Tibial nerve (tissue), 4 donors: Measurements from ENCODE around the gene TRERF1. TPM values are rescaled to one million over a fixed set of nuclear protein-coding genes. Genes with fewer than 3 reads are reported as not detected.

ENCODE experiments used
- DNase-seq, 2 donors: peaks; one replicate each; pipeline ENCODE4 v3.0.0-alpha.2; 2019; ENCODE audit warnings: low spot score in 2 of 2
- H3K27ac ChIP-seq, 4 donors: fragments of 200-600 bp; sonication (generic) in 3 of 4; one replicate each; pipeline ENCODE4 v1.5.1; 2017 to 2019; ENCODE audit warnings: mild to moderate bottlenecking in 1 of 4
- H3K27me3 ChIP-seq, 2 donors: fragments of 200-600 bp; sonication (generic) in 1 of 2; one replicate each; pipeline versions ENCODE4 v1.5.1 to v1.6.0; 2017 to 2019
- H3K36me3 ChIP-seq, 3 donors: fragments of 200-600 bp; sonication (generic); one replicate each; pipeline ENCODE4 v1.5.1; 2018 to 2019
- H3K4me1 ChIP-seq, 4 donors: fragments of 200-600 bp; sonication (generic) in 3 of 4; one replicate each; pipeline ENCODE4 v1.5.1; 2017 to 2019
- H3K4me3 ChIP-seq, 4 donors: fragments of 200-600 bp; sonication (generic) in 3 of 4; one replicate each; pipeline ENCODE4 v1.5.1; 2017 to 2019; ENCODE audit warnings: mild to moderate bottlenecking in 1 of 4, moderate library complexity in 1 of 4
- H3K9me3 ChIP-seq, 4 donors: fragments of 200-600 bp; sonication (generic) in 3 of 4; one replicate each; pipeline ENCODE4 v1.5.1; 2017 to 2019
- EP300 ChIP-seq, 2 donors: sonication (generic); formaldehyde crosslinking; IDR thresholded peaks; one replicate each; pipeline ENCODE4 v1.6.1; 2017; ENCODE audit warnings: antibody characterized with exemption in 2 of 2, mild to moderate bottlenecking in 1 of 2
- POLR2A ChIP-seq, 2 donors: fragments of 450-650 bp; IDR thresholded peaks; one replicate each; pipeline ENCODE4 v1.6.1; 2017; ENCODE audit warnings: antibody characterized with exemption in 2 of 2, mild to moderate bottlenecking in 2 of 2, moderate library complexity in 2 of 2
- WGBS, 2 donors: methylation state at CpG; one replicate each; pipeline ENCODE4 v1.1.5; 2018; 5-methylcytosine and 5-hydroxymethylcytosine counted together
- total RNA-seq, 4 donors: library from RNA; depleted of rRNA; stranded (reverse); fragments of >200 nt; gene quantifications; one replicate each; pipeline ENCODE4 v1.1.0, GENCODE V29; 2016
- TF ChIP-seq, protein P1 (sequence below), 5 experiments: fragments of 200-600 bp in 3 of 5; fragments of 450-650 bp in 2 of 5; sonication (generic) in 3 of 5; IDR thresholded peaks; one replicate each; pipeline ENCODE4 v1.5.1; 2016 to 2019; ENCODE audit warnings: antibody characterized with exemption in 5 of 5, mild to moderate bottlenecking in 3 of 5, moderate library complexity in 2 of 5

The TRERF1 gene
- total RNA-seq, 4 donors from 2014 or later: 4.2 to 7.2 (median 4.9) TPM

DNA sequence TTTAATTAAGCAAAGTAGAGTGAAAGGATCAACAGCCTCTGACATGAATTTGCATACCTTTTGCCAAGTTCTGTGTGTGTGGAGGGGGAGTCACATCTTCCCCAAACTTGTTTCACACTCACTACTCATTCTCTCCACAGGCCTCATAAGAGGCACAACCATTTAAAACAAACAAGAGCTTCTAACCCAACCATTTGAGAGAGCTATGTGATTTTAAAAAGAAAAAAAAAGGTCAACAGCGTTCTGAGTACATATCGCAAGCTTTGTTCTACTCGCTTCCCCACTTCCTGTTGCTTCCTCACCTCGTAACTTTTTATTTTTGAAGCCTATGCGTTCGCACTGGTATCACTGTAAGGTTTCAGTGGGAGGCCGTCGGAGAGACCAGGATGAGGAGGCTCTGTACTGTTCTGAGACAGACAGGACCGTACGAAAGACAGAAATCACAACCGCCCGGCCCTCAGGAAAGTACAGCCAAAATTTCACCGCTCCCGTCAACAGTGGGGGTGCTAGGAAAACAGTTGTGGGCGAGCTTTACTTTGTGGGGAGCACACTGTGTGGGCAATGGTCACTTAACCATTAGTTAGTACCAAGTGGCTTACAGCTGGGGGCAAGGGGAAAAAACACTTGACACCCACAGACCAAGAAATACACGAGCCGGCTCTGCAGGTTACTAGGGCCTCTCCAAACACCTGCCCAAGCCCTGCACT is 61.3 kb downstream of the TRERF1 start:
- 82 to 83% methylated on average over 17 of the region's 17 CpGs for WGBS, 2 donors
- no peak for DNase-seq
- Histone ChIP-seq H3K9me3 (no peaks in the 10 kb centered on the region), H3K27me3 (no peaks in the 10 kb centered on the region), H3K4me1 (peaks cover 0 to 15% (median 2%) of the 10 kb centered on the region in 4 donors), H3K27ac (peak overlapping the region in 1 of 4 donors; percentile 52), H3K36me3 (no peaks in the 10 kb centered on the region), H3K4me3 (no peak overlapping the region)
- TF ChIP-seq, protein P1, sequence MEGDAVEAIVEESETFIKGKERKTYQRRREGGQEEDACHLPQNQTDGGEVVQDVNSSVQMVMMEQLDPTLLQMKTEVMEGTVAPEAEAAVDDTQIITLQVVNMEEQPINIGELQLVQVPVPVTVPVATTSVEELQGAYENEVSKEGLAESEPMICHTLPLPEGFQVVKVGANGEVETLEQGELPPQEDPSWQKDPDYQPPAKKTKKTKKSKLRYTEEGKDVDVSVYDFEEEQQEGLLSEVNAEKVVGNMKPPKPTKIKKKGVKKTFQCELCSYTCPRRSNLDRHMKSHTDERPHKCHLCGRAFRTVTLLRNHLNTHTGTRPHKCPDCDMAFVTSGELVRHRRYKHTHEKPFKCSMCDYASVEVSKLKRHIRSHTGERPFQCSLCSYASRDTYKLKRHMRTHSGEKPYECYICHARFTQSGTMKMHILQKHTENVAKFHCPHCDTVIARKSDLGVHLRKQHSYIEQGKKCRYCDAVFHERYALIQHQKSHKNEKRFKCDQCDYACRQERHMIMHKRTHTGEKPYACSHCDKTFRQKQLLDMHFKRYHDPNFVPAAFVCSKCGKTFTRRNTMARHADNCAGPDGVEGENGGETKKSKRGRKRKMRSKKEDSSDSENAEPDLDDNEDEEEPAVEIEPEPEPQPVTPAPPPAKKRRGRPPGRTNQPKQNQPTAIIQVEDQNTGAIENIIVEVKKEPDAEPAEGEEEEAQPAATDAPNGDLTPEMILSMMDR (IDR thresholded peaks at IDR 0.05): no peak
- TF ChIP-seq POLR2A (IDR thresholded peaks at IDR 0.05): no peak
- TF ChIP-seq EP300 (IDR thresholded peaks at IDR 0.05): no peak

DNA sequence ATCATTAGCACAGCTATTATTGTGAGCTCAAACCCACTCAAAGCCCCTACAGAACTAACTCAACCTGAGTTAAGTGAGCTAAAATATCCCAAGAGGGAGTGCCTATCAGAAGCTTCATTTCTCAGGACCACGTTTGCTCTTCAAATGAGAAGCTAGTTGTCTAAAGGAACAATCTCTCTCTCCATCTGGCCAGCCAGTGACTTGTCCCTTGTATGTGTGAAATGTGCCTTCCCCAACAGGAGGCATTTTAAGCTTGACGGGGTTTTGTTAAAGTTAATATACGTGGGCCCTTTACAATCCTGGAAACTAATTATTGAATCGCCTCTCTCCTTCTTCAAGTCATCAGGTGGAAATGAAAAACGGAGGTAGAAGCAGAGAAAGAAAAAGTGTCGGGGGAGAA is 62.0 kb downstream of the TRERF1 start:
- H3K4me1 ChIP-seq: peaks cover 0 to 12% (median 2%) of the 10 kb centered on the region in 4 donors
- 87 to 89% methylated on average over 6 of the region's 6 CpGs for WGBS, 2 donors
- H3K36me3 ChIP-seq: no peaks in the 10 kb centered on the region
- TF ChIP-seq POLR2A (IDR thresholded peaks at IDR 0.05) (no peak), EP300 (IDR thresholded peaks at IDR 0.05) (no peak)
- TF ChIP-seq, protein P1 (IDR thresholded peaks at IDR 0.05): no peak
- no peaks in the 10 kb centered on the region for H3K27me3 ChIP-seq
- H3K9me3 ChIP-seq: no peaks in the 10 kb centered on the region
- no peak for DNase-seq
- H3K27ac ChIP-seq: peak overlapping the region in 1 of 4 donors; percentile 69
- H3K4me3 ChIP-seq: no peak overlapping the region

DNA sequence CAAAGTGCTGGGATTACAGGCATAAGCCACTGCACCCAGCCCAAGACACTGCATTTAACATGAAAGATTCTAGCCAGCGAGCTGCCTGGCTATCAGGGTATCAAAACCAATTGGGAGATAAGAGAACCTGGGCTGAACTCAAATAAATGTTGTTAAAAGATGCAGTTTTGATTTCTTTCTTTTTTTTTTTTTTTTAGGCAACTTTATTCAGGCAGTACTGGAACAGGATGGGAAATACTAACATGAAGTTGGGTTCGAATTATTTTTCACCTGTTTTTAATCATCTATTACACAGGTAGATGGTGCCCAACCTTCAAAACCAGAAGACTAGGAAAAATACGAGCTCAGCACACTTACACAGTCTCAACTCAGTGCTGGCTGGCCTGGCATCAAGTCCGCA is 63.7 kb downstream of the TRERF1 start:
- H3K27me3 ChIP-seq: no peaks in the 10 kb centered on the region
- WGBS, 2 donors: 89 to 92% methylated on average over 4 of the region's 4 CpGs
- peaks cover 0 to 4% (median under 1%) of the 10 kb centered on the region in 4 donors for H3K4me1 ChIP-seq
- no peak overlapping the region for H3K27ac ChIP-seq
- H3K36me3 ChIP-seq: no peaks in the 10 kb centered on the region
- H3K9me3 ChIP-seq: no peaks in the 10 kb centered on the region
- no peak overlapping the region for H3K4me3 ChIP-seq
- TF ChIP-seq POLR2A (IDR thresholded peaks at IDR 0.05): no peak
- no peak for TF ChIP-seq EP300 (IDR thresholded peaks at IDR 0.05)
- TF ChIP-seq, protein P1 (IDR thresholded peaks at IDR 0.05): no peak
- no peak for DNase-seq

DNA sequence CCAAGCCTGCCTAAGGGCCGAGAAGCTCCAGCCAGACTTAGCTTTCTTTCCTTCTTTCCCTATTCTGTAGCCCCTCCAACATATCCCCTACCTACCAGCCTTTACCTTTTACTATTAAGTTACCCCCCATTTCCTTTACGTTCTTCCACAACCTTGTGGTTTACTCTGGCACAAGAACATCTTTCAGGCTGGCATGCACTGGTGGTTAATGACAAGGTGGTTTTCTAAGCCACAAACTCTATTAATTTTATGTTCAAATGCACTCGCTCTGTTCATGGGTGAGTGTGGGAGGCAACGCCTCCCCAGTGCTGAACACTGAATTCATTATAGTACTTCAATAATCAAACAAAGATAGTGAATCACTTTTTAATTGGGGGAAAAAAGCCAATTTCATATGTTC is 64.4 kb downstream of the TRERF1 start:
- Histone ChIP-seq H3K27me3 (no peaks in the 10 kb centered on the region), H3K36me3 (no peaks in the 10 kb centered on the region), H3K27ac (no peak overlapping the region), H3K4me3 (no peak overlapping the region), H3K4me1 (peaks cover 0 to 4% (median 0%) of the 10 kb centered on the region in 4 donors), H3K9me3 (no peaks in the 10 kb centered on the region)
- TF ChIP-seq, protein P1 (IDR thresholded peaks at IDR 0.05): no peak
- TF ChIP-seq EP300 (IDR thresholded peaks at IDR 0.05) (no peak), POLR2A (IDR thresholded peaks at IDR 0.05) (no peak)
- WGBS, 2 donors: 60 to 67% methylated on average over 4 of the region's 4 CpGs
- no peak for DNase-seq

DNA sequence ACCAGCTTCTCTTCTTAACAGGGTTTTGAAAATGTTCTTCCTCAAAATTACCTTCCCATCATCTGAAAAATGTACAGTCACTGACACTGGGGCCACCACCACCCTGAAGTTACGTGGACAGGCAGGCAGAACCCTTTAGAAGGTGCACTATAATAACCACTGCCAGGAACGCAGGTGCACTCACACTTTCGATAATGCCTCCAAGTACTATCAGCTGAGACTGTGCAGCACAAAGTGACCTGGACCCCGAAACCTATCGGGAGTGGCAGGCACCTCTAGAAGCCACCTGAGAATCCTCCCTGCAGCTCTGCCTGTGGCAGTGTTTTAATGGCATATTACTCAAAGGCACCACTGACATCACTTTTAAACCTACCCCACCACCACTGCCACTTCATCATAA is 66.4 kb downstream of the TRERF1 start:
- Histone ChIP-seq H3K9me3 (no peaks in the 10 kb centered on the region), H3K36me3 (no peaks in the 10 kb centered on the region), H3K27me3 (no peaks in the 10 kb centered on the region), H3K27ac (no peak overlapping the region), H3K4me3 (no peak overlapping the region), H3K4me1 (peaks cover 0 to 4% (median 0%) of the 10 kb centered on the region in 4 donors)
- DNase-seq: no peak
- TF ChIP-seq EP300 (IDR thresholded peaks at IDR 0.05): no peak
- no peak for TF ChIP-seq POLR2A (IDR thresholded peaks at IDR 0.05)
- TF ChIP-seq, protein P1 (IDR thresholded peaks at IDR 0.05): no peak
- 92% methylated on average over 5 of the region's 5 CpGs for WGBS, 2 donors
